ENCODE measurements around the gene PACSIN3.

Gene PACSIN3

GRCh38 chr11:47165253-47165840, 20.9 kb downstream of the PACSIN3 start:
- no peak overlapping the region for H3K4me3 ChIP-seq (replicated peaks; ENCODE audit: low read depth, low read length)
- TF ChIP-seq CTCF (IDR thresholded peaks at IDR 0.05; ENCODE audit: low read depth, low read length, missing control alignments) = no peak
- no peak for DNase-seq (ENCODE audit: extremely low read depth, low read depth)

- H3K4me3 ChIP-seq (replicated peaks; ENCODE audit: low read depth, low read length) = no peak overlapping the region
- TF ChIP-seq CTCF (IDR thresholded peaks at IDR 0.05; ENCODE audit: low read depth, low read length, missing control alignments) = no peak
- DNase-seq (ENCODE audit: extremely low read depth, low read depth) = no peak
Observed at GRCh38 chr11:47164321-47164720, 21.9 kb downstream of the PACSIN3 start.

GRCh38 chr11:47163898-47164297, 22.3 kb downstream of the PACSIN3 start:
- TF ChIP-seq CTCF (IDR thresholded peaks at IDR 0.05; ENCODE audit: low read depth, low read length, missing control alignments) = no peak
- DNase-seq (ENCODE audit: extremely low read depth, low read depth) = no peak
- H3K4me3 ChIP-seq (replicated peaks; ENCODE audit: low read depth, low read length) = no peak overlapping the region

- no peak for TF ChIP-seq CTCF (IDR thresholded peaks at IDR 0.05; ENCODE audit: low read depth, low read length, missing control alignments)
- no peak overlapping the region for H3K4me3 ChIP-seq (replicated peaks; ENCODE audit: low read depth, low read length)
- DNase-seq (ENCODE audit: extremely low read depth, low read depth) = no peak
Observed at GRCh38 chr11:47163193-47163592, 23.0 kb downstream of the PACSIN3 start.

- no peak for TF ChIP-seq CTCF (IDR thresholded peaks at IDR 0.05; ENCODE audit: low read depth, low read length, missing control alignments)
- DNase-seq (ENCODE audit: extremely low read depth, low read depth) = no peak
- no peak overlapping the region for H3K4me3 ChIP-seq (replicated peaks; ENCODE audit: low read depth, low read length)
Observed at GRCh38 chr11:47162426-47162825, 23.8 kb downstream of the PACSIN3 start.

- no peak for DNase-seq (ENCODE audit: extremely low read depth, low read depth)
- TF ChIP-seq CTCF (IDR thresholded peaks at IDR 0.05; ENCODE audit: low read depth, low read length, missing control alignments) = no peak
- no peak overlapping the region for H3K4me3 ChIP-seq (replicated peaks; ENCODE audit: low read depth, low read length)
Observed at GRCh38 chr11:47161890-47162289, 24.3 kb downstream of the PACSIN3 start.

All from HFF-Myc (cell line).